Testis (tissue), 3 donors: Measurements from ENCODE around the gene AGRN. TPM values are rescaled to one million over a fixed set of nuclear protein-coding genes. Genes with fewer than 3 reads are reported as not detected.

ENCODE experiments used
- DNase-seq: peaks from one replicate; pipeline ENCODE4 v3.0.0-alpha.2; 2019
- H3K27ac ChIP-seq, 2 donors: fragments of 200-600 bp; sonication (generic); one replicate each; pipeline ENCODE4 v1.5.1; 2019
- H3K27me3 ChIP-seq: fragments of 200-600 bp; sonication (generic); one replicate; pipeline ENCODE4 v1.5.1; 2019
- H3K36me3 ChIP-seq: fragments of 200-600 bp; sonication (generic); one replicate; pipeline ENCODE4 v1.5.1; 2017; ENCODE audit warnings: low read depth; ENCODE audit errors: missing control alignments
- H3K4me1 ChIP-seq: fragments of 200-600 bp; sonication (generic); one replicate; pipeline ENCODE4 v1.5.1; 2019
- H3K4me3 ChIP-seq, 2 donors: fragments of 200-600 bp; sonication (generic); one replicate each; pipeline ENCODE4 v1.5.1; 2017 to 2019
- H3K9me3 ChIP-seq: fragments of 200-600 bp; sonication (generic); one replicate; pipeline ENCODE4 v1.5.1; 2017
- POLR2A ChIP-seq: fragments of 450-650 bp; IDR thresholded peaks from one replicate; pipeline ENCODE4 v1.6.1; 2017; ENCODE audit warnings: antibody characterized with exemption, mild to moderate bottlenecking, moderate library complexity
- WGBS, 2 donors: methylation state at CpG; one replicate each; pipeline ENCODE4 v1.1.5; 2018; 5-methylcytosine and 5-hydroxymethylcytosine counted together
- intact Hi-C: fragments of 100-400 bp; cut with DNase I; formaldehyde crosslinking; loops from one replicate; pipeline ENCODE4 v1.15.1; 2023; ENCODE audit warnings: low total_unique reads
- polyA plus RNA-seq: library from polyadenylated mRNA; stranded (reverse); fragments of 350-450 nt; fragmentation: Illumina TruSeq; extraction: RNeasy Lipid Tissue Mini Kit (QIAGEN cat#74804); gene quantifications from one replicate; pipeline ENCODE4 v1.2.3, GENCODE V29; 2014; ENCODE audit warnings: low read depth, low replicate concordance; ENCODE audit not compliant: insufficient read depth
- total RNA-seq, 2 donors: library from RNA; depleted of rRNA; stranded (reverse); fragments of >200 nt; gene quantifications; one replicate each; pipeline ENCODE4 v1.2.3, GENCODE V29; 2016
- TF ChIP-seq, protein P1 (sequence below), 3 experiments: fragments of 450-650 bp in 2 of 3; fragments of 200-600 bp in 1 of 3; sonication (generic) in 1 of 3; IDR thresholded peaks; one replicate each; pipeline ENCODE4 v1.5.1; 2016 to 2019; ENCODE audit warnings: antibody characterized with exemption in 3 of 3, mild to moderate bottlenecking in 2 of 3, moderate library complexity in 1 of 3

AGRN gene
- total and polyA plus RNA-seq, 3 donors from 2014 or later = 48.9 to 108 (median 99.4) TPM

DNA sequence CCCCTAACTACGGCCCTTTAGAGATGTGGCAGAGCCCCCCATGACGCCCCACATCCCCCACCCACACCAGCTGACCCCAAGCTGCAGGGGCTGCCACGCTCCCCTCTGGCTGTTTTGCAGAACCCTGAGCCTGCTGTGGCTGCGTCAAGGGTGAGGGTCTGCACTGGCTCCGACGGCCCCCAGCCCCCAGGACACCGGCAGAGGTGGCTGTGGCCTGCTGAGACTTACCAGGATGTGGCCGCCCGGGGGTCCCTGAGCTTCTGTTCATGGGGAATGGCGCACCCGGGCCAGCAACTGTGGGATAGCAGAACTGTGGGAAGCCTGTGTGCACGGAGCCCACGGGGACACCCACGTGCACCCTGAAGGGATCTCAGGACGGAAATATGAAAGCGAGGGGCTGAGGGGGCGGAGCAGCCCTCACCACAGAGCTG, 67.0 kb downstream of the AGRN start:
- DNase-seq = no peak

DNA sequence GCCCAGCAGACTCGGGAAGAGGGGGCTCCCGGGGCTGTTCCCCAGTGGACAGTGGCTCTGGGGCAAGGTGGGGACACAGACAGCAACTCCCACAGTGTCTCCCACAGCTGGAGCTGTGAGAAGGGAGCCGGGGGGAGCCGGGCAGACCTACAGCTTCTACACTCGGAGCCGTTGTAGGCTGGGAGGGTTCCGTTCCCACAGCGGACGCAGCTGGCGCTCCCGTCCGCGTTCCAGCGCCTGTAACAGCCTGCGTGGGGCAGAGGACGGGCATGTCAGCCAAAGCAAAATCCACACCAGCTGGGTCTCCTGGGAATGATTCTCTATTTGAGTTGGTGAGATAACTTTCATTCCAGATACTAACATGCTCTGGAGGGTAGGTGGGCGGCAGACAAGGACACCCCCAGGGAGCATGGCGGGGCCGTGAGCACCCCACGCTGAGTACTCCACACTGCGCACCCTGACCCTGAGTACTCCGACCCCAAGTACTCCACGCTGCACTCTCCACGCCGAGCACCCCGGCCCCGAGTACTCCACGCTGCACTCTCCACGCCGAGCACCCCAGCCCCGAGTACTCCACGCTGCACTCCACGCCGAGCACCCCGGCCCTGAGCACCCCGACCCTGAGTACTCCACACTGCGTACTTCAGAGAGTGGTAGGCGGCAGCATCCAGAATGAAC, 67.6 kb downstream of the AGRN start:
- no peaks in the 10 kb centered on the region for H3K36me3 ChIP-seq
- intact Hi-C loops = no loop called here
- WGBS, 2 donors = 91 to 92% methylated on average over 37 to 38 of the region's 38 CpGs
- no peak overlapping the region for H3K4me3 ChIP-seq
- H3K4me1 ChIP-seq = no peaks in the 10 kb centered on the region
- H3K27me3 ChIP-seq = no peaks in the 10 kb centered on the region
- H3K27ac ChIP-seq = no peak overlapping the region
- DNase-seq = no peak
- no peak for TF ChIP-seq POLR2A
- TF ChIP-seq, protein P1, sequence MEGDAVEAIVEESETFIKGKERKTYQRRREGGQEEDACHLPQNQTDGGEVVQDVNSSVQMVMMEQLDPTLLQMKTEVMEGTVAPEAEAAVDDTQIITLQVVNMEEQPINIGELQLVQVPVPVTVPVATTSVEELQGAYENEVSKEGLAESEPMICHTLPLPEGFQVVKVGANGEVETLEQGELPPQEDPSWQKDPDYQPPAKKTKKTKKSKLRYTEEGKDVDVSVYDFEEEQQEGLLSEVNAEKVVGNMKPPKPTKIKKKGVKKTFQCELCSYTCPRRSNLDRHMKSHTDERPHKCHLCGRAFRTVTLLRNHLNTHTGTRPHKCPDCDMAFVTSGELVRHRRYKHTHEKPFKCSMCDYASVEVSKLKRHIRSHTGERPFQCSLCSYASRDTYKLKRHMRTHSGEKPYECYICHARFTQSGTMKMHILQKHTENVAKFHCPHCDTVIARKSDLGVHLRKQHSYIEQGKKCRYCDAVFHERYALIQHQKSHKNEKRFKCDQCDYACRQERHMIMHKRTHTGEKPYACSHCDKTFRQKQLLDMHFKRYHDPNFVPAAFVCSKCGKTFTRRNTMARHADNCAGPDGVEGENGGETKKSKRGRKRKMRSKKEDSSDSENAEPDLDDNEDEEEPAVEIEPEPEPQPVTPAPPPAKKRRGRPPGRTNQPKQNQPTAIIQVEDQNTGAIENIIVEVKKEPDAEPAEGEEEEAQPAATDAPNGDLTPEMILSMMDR (IDR thresholded peaks at IDR 0.05) = no peak
- no peaks in the 10 kb centered on the region for H3K9me3 ChIP-seq

More for the DNA sequence above, 67.0 kb downstream of the AGRN start:
- Histone ChIP-seq H3K4me1 (no peaks in the 10 kb centered on the region), H3K27me3 (no peaks in the 10 kb centered on the region), H3K9me3 (no peaks in the 10 kb centered on the region), H3K36me3 (no peaks in the 10 kb centered on the region), H3K27ac (no peak overlapping the region), H3K4me3 (no peak overlapping the region)
- TF ChIP-seq, protein P1 (IDR thresholded peaks at IDR 0.05) = no peak
- no peak for TF ChIP-seq POLR2A
- 94 to 100% methylated on average over 6 to 17 of the region's 17 CpGs for WGBS, 2 donors
- intact Hi-C loops = no loop called here

DNA sequence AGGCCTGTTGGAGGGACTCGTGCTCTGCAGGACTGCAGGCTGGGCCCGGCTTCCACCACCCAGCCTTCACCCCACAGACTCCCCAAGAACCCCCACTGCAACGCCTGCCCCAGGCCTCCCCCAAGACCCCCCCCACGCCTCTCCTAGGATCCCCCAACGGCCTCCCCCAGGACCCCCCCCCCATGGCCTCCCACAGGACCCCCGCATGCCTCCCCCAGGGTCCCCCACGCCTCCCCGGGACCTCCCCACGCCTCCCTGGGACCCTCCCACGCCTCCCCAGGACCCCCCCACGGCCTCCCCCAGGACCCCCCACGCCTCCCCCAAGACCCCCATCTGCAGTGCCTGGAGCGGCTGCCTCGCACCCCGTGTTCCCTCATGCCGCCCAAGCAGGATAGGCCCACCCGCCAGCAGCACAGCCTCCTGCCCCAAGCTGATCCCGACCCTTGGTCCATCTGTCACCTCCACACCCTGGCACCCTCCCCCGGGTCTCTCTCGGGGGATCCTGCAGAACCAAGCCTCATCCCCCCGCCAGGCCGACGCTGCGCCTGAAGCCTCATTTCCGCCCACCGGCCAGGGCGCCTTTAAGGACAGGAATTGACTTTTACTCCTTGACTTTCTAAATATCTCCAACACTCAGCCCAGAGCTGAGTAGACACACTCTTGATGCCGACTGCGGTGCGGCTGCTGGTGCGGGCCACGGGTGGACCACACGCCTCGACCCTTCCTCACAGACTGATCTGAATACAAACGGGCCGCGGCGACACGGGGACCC, 68.3 kb downstream of the AGRN start:
- H3K27me3 ChIP-seq = no peaks in the 10 kb centered on the region
- no peak overlapping the region for H3K27ac ChIP-seq
- H3K4me3 ChIP-seq = no peak overlapping the region
- WGBS, 2 donors = 85 to 86% methylated on average over 20 to 33 of the region's 39 CpGs
- H3K4me1 ChIP-seq = no peaks in the 10 kb centered on the region
- intact Hi-C loops = no loop called here
- H3K9me3 ChIP-seq = no peaks in the 10 kb centered on the region
- TF ChIP-seq, protein P1 (IDR thresholded peaks at IDR 0.05) = no peak
- TF ChIP-seq POLR2A = no peak
- no peaks in the 10 kb centered on the region for H3K36me3 ChIP-seq
- no peak for DNase-seq

DNA sequence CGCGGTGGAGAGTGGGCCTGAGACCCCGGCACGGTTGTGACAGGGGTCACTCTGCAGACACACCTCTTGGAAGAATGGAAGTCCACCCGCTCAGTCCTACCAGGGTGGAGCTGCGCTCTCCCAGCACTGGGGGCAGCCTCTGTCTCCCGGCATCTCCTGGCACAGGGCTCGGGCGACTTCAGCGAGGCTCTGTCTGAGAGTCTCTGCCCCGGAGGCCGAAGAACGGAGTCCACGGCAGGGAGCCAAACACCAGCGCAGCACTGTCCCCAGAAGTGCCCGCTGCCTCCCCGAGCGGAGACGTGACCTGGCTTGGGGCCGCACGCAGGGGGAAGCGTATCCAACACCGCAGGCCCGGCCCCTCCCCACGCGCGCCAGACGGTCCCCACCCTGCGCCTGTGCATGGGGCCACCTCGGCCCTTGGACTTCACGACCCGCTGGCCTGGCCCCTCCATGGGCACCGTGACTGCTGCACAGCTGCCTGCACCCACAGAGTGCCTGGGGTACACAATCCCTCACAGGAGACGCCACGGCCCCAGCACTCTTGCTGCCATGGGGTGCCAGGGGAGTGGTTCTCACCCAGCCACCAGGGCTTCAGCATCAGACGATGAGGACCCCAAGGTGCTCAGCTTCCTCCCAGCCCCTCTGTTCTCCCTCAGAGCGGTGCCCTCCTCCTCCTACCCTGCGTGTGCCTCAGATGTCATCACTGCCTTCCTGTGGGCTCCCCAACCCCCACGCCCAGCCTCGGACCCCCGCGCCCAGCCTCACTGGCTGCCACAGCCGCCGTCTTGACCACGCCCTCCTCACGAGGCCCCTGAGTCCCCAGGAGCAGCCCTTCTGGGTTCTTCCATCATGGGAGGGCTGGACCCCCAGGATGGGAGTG, 69.1 kb downstream of the AGRN start:
- intact Hi-C loops = no loop called here
- TF ChIP-seq, protein P1 (IDR thresholded peaks at IDR 0.05) = no peak
- TF ChIP-seq POLR2A = no peak
- H3K36me3 ChIP-seq = no peaks in the 10 kb centered on the region
- H3K4me3 ChIP-seq = no peak overlapping the region
- H3K27ac ChIP-seq = no peak overlapping the region
- H3K4me1 ChIP-seq = no peaks in the 10 kb centered on the region
- no peaks in the 10 kb centered on the region for H3K9me3 ChIP-seq
- WGBS, 2 donors = 93 to 96% methylated on average over 24 to 45 of the region's 46 CpGs
- no peaks in the 10 kb centered on the region for H3K27me3 ChIP-seq
- DNase-seq = no peak
